Measurements from ENCODE around the gene PRKAA1.
"Not testable (repeated sequence)": the region's sequence is repeated elsewhere in the genome, so short reads cannot be mapped to it uniquely, and the experiment has no call there.

GRCh38 chr5:40794877-40795276 is 3.3 kb downstream of the PRKAA1 start:
- not testable (repeated sequence) for TF ChIP-seq CTCF (IDR thresholded peaks at IDR 0.05; ENCODE audit: insufficient read depth, low read length); POLR2AphosphoS5 (IDR thresholded peaks at IDR 0.05; ENCODE audit: low read depth); SPI1 (IDR thresholded peaks at IDR 0.05; ENCODE audit: borderline replicate concordance, low read depth); GABPA (IDR thresholded peaks at IDR 0.05; ENCODE audit: low read depth); REST (IDR thresholded peaks at IDR 0.05; ENCODE audit: insufficient replicate concordance, low read depth)
